ENCODE data around the gene SRRD.
"Not testable (repeated sequence)": the region's sequence is repeated elsewhere in the genome, so short reads cannot be mapped to it uniquely, and the experiment has no call there.

Gene SRRD

DNA sequence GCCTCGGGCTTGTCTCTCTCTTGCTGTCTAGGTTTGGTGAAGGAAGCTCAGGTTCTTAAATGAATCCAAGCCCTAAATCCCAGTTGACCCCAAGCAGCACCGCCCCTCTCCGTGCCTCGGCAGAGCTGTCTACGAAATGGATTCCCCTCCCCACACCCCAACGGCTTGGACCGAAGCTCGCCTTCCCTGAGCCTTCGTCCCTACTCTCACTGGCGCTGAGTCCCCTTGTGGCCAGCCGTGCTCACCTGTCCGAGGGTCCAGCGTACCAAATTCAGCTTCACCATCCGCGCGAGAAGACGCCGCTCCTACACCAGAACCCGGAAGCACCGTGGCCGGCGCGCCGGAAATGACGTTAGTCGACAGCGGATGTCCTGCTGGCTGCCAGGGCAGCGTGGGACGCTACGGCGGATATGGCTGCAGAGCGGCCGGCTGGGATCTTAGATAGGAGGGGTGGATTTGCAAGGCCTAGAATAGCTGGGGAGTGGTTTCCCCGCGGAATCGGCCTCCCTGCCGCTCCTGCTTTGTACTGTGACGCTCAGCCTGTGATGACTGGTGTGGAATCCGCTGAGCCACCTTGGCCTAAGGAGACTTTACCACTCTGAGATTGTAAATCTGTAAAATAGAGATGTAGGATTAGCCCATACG lies 28.6 kb downstream of the SRRD start, which contains the start of gene TFIP11:
TFIP11 (minus strand) TSS at position 325 of the 645 bp plus-strand sequence. CDS start 2,201 bp downstream, outside the sequence.
- peak within 1 kb of the TSS; percentile 72 for H3K4me3 ChIP-seq (ENCODE audit: low read length)
- TF ChIP-seq ZNF274 (IDR thresholded peaks at IDR 0.05; ENCODE audit: low read depth, low read length): no peak

DNA sequence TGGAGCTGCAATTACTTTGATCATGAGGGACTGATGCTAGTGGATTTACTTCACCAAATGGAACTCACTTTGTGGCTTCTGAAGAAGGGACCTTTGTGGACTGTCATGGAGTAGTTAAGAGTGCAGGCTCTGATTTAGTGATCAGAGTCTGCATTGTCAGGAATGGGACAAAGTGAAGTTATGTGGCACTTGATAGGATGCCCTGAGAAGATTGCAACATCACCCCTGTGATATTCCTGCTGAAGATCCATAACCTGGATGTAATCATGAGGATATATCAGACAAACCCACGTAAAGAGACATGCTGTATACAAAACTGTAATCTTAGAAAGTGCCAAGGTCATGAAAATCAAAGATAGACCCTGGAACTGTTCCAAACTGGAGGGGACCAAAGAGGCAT lies 30.2 kb downstream of the SRRD start:
- no peak for TF ChIP-seq ZNF274 (IDR thresholded peaks at IDR 0.05; ENCODE audit: low read depth, low read length)

DNA sequence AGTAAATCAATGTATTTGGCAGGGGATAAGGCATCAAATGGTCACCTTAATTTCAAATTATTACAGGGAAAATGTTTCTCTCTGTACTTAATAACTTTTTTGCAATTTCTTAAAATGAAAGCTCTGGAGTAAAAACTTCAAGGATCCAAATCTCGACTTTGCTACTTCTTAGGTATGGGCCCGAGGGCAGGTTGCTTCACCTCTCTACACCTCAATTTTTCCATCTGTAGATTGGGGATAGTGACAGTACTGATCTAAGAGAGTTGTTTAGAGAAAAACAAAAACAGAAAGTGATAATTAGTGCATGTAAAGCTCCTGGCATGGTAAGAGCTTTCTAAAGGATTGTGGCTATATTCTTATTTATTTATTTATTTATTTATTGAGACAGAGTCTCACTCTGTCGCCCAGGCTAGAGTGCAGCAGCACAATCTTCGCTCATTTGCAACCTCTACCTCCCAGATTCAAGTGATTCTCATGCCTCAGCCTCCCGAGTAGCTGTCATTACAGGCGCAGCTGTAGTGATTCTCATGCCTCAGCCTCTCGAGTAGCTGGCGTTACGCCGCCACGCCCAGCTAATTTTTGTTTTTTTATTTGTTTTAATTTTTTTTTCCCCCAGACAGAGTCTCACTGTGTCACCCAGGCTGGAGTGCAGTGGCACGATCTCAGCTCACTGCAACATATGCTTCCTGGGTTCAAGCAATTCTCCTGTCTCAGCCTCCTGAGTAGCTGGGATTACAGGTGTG lies 30.9 kb downstream of the SRRD start:
- H3K4me3 ChIP-seq (ENCODE audit: low read length): no peak overlapping the region
- TF ChIP-seq ZNF274 (IDR thresholded peaks at IDR 0.05; ENCODE audit: low read depth, low read length): no peak

More for the DNA sequence above, 30.2 kb downstream of the SRRD start:
- no peak overlapping the region for H3K4me3 ChIP-seq (ENCODE audit: low read length)

DNA sequence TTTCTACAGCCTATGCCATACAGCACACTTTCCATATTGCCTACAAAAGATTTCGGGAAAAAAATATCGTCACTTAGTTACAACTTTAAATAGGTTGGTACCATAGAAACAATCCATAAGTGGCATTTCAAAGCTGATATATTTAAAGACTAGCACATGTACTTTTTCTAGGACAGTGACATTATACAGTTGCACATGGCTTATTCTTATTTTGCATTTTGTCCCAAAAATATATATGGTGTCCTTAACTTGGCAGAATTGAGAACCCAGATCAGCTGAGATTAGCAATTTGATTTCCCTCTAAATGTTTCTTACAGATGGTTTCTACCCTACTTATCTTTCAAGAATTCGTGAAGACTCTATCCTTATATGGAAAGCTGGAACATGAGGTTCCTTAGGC lies 32.3 kb downstream of the SRRD start:
- no peak for TF ChIP-seq ZNF274 (IDR thresholded peaks at IDR 0.05; ENCODE audit: low read depth, low read length)
- H3K4me3 ChIP-seq (ENCODE audit: low read length): no peak overlapping the region

DNA sequence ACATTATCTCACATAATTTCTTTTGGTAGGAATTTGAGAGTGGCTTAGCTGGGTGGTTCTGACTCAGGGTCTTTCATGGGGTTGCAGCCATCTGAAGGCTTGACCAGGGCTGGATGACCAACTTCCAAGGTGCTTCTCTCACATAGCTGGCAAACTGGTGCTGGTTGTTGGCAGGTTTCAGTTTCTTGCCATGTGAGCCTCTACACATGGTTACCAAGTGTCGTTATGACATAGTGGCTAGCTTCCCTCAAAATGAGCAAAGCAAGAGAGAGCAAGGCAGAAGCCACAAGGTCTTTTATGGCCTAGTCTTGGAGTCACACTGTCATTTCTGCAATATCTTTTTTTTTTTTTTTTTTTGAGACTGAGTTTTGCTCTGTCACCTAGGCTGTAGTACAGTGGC lies 32.8 kb downstream of the SRRD start:
- no peak overlapping the region for H3K4me3 ChIP-seq (ENCODE audit: low read length)
- TF ChIP-seq ZNF274 (IDR thresholded peaks at IDR 0.05; ENCODE audit: low read depth, low read length): no peak

DNA sequence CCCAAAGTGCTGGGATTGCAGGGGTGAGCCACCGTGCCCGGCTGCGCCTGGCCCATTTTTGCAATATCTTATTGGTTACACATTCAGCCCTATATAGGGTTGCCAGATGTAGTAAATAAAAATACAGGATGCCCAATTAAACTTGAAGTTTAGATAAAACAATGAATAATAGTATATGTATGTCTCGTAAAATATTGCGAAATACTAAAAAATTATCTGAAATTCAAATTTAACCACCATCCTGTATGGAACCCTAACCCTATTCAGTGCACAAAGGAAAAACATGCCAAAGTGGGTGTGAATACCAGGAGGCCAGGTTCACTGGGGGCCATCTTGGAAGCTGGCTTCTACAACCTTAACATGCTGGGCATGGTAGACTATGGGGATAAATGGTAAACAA lies 33.8 kb downstream of the SRRD start:
- H3K4me3 ChIP-seq (ENCODE audit: low read length): no peak overlapping the region
- no peak for TF ChIP-seq ZNF274 (IDR thresholded peaks at IDR 0.05; ENCODE audit: low read depth, low read length)

DNA sequence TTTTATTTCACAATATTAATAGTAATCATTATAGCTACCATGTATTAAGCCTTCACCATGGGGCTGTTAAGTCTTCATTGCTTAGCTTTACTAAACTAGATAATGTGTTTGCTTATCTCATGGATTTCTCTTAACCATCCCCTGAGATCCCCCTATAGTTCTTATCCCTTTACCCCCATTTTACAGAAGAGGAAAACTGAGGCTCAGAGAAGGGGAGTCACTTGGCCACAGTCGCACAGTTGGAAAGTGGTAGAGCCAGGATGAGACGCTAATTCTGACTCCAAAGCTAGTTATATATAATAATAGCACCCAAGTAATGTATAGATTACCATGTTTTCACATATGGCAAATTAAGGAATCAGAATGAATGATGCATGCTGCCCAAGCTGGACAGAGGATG lies 38.3 kb downstream of the SRRD start:
- no peak overlapping the region for H3K4me3 ChIP-seq (ENCODE audit: low read length)
- no peak for TF ChIP-seq ZNF274 (IDR thresholded peaks at IDR 0.05; ENCODE audit: low read depth, low read length)

DNA sequence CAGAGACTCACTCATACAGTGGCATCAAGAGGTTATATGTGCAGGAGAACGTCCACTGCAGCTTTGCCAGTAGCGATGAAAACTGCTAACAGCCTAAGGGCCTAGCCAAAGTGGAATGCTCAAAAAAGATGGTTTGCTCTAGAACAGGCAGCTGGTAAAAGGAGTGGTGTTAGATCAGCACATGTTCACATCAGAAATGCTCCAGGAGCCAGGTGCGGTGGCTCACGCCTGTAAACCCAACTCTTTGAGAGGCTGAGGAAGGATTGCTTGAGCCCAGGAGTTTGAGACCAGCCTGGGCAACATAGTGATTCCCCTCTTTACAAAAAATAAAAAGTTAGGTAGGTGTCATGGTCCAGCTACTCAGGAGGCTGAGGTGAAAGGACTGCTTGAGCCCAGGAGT lies 38.9 kb downstream of the SRRD start:
- no peak for TF ChIP-seq ZNF274 (IDR thresholded peaks at IDR 0.05; ENCODE audit: low read depth, low read length)

DNA sequence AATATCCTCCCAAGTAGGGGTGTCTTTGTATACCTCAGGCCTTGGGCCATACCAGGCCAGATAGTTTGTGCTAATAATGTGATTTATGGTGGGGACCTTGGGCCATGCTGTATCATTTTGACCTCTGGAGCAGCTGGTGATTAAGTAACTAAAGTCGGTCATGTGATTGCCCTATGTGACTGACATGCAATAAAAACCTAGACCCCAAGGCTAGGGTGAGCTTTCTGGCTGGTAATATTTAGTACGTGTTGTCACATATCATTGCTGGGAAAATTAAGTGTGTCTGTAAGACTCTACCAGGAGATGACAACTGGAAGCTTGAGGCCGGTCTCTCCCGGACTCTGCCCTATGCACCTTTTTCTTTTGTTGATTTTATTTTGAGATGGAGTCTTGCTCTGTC lies 41.2 kb downstream of the SRRD start:
- no peak for TF ChIP-seq ZNF274 (IDR thresholded peaks at IDR 0.05; ENCODE audit: low read depth, low read length)
- no peak overlapping the region for H3K4me3 ChIP-seq (ENCODE audit: low read length)

More for the DNA sequence above, 38.9 kb downstream of the SRRD start:
- no peak overlapping the region for H3K4me3 ChIP-seq (ENCODE audit: low read length)

DNA sequence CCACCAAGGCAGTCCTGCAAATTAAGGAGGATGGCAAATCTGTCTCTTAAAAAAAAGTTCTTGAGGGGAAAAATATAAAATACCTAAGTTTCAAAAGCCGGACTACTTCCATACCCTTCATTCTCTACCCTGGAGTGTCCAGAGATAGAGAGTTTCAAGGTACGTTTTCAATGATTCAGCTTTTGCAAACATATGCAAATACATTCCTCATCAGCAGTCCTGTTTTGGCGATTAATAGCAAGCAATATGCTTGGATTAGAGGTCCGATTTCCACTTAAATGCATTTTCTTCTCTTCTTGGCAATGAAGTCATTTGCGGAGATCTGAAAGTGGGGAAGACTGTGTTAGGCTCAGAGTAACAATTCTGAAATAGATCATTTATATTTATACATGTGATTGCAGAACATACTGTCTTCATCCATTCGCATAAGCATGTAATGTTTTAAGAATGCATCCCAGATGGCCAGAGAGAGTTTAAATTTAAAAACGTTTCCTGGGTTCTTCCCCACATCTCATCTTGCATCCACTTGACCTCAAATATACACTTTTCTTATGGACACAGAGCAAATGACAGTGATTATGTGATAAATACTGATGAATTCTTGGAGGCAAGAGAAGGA lies 42.4 kb downstream of the SRRD start:
- H3K4me3 ChIP-seq (ENCODE audit: low read length): no peak overlapping the region

DNA sequence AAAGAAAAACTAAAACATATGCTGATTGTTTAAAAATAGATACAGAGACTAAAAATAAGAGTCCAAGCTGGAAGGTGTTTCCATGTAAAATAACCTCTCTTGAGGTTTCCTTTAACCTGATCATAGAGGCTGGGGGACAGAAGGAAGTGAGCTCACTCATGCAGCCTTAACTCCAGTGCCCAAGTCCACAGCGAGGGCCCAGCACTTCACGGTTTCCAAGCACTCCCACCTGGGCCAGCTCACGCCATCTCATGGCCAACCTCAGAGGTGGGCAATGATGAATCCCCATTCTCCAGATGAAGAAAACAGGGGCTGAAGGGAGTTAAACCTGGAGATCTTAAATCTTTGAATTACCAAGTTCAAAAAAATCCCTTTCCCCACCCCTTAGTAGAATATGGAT lies 43.5 kb downstream of the SRRD start:
- no peak overlapping the region for H3K4me3 ChIP-seq (ENCODE audit: low read length)
- no peak for TF ChIP-seq ZNF274 (IDR thresholded peaks at IDR 0.05; ENCODE audit: low read depth, low read length)

More for the DNA sequence above, 42.4 kb downstream of the SRRD start:
- no peak for TF ChIP-seq ZNF274 (IDR thresholded peaks at IDR 0.05; ENCODE audit: low read depth, low read length)

DNA sequence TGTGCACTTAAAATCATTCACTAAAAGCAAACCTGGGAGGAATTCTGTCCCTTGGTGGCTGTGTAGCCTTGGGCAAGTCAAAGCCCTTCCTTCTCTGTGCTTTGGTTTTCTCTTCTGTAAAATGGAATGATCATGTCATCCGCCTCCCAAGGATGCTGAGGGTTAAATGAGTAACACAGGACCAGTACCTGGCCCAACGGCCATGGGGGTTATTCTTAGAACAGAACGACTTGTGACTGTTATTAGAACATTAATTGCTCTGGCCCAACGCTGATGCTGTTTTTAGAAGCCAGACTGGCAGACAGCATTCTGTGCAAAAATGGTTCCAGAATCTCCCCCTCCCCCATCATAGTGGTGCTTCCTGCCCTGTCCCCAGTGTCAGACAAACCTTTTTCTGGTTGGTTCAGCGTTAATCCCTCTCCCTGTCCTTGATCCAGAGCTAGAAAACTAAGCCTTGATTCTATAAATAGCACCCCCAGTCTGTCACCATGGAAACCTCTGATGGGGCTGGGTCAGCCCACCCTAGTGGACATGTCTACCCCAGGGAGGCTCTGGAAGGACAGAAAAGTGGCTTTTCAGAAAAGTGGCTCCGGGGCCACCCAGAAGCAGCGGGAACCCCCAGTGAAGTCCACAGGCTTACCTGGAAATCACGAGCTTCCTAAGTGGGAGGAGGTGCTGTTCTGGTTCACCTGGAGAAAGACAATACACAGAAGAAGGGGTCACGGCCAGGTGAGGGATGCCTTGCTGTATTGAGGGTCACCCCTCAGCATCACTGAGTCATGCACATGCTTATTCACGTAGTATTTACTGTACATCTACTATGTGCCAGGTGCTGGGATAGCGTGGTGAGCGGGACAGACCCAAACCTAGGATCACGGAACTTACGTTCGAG lies 44.1 kb downstream of the SRRD start:
- H3K4me3 ChIP-seq (ENCODE audit: low read length): no peak overlapping the region
- no peak for TF ChIP-seq ZNF274 (IDR thresholded peaks at IDR 0.05; ENCODE audit: low read depth, low read length)

DNA sequence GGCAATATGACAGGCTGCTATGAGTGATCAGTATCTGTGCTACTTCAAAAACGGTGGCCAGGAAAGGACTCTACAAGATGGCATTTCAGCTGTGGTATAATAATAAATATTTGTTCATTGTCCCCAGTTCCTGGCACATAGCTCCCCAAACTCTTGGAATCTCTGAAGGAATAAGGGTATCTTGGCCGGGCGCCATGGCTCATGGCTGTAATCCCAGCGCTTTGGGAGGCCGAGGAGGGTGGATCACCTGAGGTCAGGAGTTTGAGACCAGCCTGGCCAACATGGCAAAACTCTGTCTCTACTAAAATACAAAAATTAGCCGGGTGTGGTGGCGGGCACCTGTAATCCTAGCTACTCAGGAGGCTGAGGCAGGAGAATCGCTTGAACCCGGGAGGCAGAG lies 44.8 kb downstream of the SRRD start:
- not testable (repeated sequence) for H3K4me3 ChIP-seq (ENCODE audit: low read length)

DNA sequence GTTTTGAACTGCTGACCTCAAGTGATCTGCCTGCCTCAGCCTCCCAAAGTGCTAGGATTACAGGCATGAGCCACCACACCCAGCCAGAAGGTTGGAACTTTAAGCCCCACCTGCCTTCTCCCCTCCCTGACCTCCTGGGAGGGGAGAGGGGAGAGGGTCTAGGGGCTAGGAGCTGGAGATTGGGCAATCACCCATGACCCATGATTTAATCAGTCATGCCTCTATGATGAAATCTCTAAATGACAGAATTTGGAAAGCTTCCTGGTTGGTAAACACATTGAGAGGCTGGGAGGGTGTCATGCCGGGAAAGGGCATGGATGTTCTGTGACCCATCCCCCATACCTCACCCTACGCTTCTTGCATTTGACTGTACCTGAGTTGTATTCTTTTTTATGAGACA lies 45.7 kb downstream of the SRRD start:
- no peak for TF ChIP-seq ZNF274 (IDR thresholded peaks at IDR 0.05; ENCODE audit: low read depth, low read length)
- H3K4me3 ChIP-seq (ENCODE audit: low read length): no peak overlapping the region
